NCI-H82 (cell line): ENCODE results near the gene ARNT2.
A peak's percentile ranks its signal among the peaks of the same experiment; 100 is the strongest.

Experiments used
- DNase-seq: peaks from one replicate; lab custom pipeline; 2025; lab: John Stamatoyannopoulos, UW

The ARNT2 gene

DNA sequence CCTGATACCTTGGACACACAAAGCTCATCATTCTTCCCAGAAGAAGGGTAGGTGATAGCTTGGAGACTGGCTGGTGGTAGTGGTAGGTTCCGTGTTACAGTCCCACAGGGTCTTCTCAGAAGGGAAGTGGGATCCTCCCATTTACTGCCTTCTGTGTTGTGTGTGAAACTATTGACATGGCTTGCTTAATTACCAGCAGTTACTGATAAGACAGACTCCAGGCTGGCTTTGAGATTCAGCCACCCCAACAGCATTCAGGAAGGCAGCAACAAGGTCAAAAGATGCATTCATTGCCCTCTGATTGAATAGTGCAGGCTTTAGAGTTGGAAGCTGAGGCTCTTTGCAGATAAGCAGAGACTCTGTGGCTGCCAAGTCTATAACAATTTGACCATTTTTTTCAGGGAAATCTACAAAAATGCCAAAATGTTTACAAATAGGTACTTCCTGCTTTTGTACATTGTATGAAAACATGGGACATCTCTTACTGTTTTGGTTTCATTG, 7.7 kb downstream of the ARNT2 start:
- DNase-seq = no peak

DNA sequence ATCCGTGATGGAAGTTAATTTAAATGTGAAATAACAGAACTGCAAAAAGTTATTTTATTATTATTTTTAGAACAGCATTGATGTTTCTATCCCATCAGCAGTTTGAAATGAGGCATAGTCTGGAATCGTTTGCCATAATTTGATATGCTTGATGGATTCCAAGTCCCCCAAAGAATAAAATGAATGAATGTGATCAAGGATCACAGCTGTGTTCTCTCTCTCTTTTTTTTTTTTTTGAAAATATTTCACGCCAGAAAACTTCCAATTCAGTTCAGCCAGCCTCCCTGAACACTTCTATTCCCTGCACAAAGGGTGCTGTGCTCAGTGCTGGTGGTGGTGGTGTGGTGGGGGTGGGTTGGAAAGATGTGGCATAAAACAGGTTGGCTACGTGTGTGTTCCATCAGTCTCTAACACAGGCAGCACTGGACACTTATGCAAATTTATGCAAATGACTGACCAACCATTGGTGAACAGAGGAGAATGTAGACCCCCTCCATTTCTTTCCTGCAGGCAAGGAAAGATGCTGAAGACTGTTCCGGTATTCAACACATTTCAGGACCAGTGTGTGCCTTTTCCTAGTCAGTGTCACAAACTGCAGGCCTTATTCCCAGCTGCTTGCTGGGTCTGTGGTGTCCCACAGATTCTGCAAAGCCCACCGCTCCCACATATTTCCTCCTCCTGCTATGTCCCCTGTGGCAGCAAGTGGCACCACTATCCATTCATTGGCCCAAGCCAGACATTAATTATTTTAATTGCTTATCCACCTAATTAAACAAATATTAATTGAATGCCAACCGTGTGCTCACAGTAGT, 10.6 kb downstream of the ARNT2 start:
- no peak for DNase-seq

DNA sequence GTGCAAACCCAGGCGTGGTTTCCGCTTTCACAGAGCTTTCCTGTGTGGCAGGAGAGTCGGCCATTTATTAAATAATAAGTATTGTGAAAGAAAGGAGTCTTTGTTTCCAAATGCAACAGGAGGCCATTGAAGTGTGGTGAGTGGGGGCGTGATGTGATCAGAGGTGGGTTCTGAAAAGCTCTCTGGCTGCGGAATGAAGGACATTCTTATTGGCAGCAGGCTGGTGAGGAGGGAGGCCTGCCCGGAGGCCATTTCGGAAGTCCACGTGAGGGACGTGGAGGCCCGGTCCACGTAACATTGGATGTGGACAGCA, 11.1 kb downstream of the ARNT2 start:
- DNase-seq = no peak

GRCh38 chr15:80416702-80417101, 12.5 kb downstream of the ARNT2 start:
- DNase-seq = no peak

GRCh38 chr15:80418892-80419537, 14.8 kb downstream of the ARNT2 start:
- DNase-seq = peak; percentile 73

DNA sequence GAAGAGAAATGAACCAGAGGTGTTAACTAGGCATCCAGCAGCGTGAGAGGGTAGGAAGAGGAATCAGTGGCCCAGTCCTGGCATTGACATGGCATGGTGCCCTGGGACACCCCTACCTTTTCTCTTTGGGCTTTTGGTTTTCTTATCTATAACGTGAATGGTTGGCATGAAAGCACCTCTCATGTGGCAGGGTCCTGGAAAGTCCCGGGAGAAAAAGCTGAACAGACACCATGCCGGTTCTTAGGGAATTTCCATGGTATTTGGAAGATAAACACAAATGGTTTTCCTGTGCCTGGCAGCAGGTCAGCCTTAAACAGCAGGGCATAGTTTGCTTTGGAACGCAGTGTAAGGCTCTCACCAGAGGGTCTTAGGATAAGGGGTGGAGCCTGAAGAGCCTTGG, 15.4 kb downstream of the ARNT2 start:
- DNase-seq = no peak

- DNase-seq = no peak
These were observed 16.5 kb downstream of the ARNT2 start for GRCh38 chr15:80420658-80421057.

DNA sequence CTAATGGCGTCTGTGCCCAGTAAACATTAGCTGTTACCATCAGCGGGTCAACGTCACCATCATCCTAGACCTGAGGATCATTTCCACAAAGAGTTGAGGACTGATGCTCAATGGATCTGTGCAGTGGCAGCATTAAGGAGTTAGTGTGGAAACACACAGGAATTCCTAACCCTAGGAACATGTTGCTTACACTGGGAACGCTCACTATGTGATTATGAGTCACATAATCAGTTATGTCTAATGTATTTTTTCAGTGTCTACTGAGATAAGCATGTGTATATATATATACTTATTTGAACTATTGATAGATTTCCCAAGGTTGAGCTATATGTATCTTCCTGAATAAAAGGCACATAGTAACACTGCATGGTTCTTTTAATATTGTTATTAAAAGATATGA, 19.0 kb downstream of the ARNT2 start:
- no peak for DNase-seq

DNA sequence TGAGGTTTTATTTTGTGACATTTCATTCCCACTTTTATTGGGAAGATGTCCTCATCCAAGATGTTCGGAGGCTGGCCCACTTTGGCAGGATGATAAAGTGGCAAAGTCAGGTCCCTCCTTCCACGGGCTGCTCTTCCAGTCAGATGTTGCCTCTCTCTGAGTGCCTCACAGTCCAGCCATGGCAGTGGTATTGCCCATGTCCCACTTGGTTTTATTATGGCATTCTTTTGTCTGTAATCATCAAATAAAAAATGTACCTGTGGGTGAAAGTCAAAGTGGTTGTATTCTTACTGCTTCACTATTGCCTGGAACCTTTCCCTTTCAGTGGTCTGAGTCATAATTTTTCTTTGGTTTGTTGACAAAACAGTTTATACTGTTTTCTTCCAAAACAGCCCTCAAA, 20.2 kb downstream of the ARNT2 start:
- no peak for DNase-seq

DNA sequence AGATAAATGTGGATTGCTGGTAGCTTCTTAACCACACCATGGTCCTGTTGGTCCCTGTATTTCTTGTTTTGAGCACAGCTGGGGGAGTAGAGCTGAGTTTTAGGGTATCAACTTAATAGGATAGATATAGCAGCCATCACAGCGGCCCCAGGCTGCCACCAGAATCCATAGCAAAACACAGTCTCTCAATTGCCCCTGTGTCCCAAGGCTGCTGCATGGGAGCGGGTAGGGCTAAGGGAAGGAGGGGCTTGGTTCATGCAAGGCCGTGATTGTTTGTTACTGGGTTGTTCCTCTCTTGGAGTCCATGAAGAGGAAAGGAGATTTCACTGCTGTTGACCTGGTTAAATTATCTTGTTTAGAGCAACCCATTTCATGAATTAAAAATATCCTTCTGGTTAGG, 22.1 kb downstream of the ARNT2 start:
- DNase-seq = no peak

- no peak for DNase-seq
These were observed 25.8 kb downstream of the ARNT2 start for GRCh38 chr15:80429964-80430363.

GRCh38 chr15:80431635-80432344, 27.6 kb downstream of the ARNT2 start:
- DNase-seq = no peak

GRCh38 chr15:80432345-80432702, 28.1 kb downstream of the ARNT2 start:
- no peak for DNase-seq

DNA sequence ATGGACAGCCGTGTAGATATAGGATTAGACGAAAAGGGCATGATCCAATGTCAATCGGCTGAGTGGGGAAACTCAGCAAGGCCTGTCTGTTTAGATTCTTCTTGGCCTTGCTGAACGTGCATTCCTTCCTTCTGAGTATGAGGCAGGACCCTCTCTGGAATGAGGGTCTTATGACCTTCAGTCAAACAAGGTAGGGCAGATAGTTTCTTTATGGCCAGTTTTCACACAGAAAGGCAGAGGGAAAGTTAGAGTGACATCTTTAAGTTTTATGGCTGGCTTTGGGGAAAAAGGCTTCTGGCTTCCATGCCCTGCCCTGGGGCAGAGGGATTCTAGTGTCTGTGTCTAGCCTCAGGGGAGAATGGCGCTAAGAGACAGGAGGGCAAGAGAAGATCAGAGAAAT, 29.7 kb downstream of the ARNT2 start:
- DNase-seq = no peak

DNA sequence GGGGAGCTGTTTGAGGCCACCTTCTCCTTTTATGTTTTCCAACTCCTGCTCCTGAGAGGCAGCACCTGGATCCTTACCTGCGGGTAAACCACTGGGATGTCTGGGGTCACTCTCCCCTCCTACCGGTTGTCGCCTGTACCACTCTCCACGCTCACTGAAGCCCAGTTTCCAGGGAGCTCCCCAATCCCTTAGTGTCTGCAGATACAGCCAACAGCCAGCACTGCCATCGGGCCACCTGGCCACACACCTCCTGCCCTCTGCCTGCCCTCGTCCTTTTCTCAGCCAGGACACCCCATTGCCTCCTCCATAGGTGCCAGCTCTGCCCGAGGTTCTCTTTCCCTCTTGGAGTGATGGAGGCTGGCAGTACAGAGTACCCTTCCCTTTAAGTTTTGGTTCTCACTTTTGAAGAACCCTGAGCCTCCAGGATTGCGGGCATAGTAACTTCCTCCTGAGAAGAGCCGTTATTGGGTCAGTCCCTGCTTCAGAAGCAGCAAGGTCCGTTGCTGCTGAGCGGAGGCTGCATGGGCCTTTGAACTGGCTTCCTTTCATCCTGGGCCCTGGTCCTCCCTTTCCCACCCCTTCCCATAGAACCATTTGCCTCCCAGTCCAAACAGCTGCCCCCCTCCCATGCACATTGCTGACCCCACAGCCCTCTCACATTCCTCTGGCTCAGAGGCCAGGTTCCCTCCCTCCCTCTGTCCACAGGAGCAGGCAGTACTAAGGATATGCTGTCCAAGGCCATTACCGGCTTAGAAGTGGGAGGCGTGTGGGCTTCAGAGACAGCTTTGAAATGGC, 30.9 kb downstream of the ARNT2 start:
- no peak for DNase-seq

- DNase-seq = no peak
These were observed 32.5 kb downstream of the ARNT2 start for GRCh38 chr15:80436511-80437307.

GRCh38 chr15:80437334-80437891, 33.2 kb downstream of the ARNT2 start:
- DNase-seq = no peak

DNA sequence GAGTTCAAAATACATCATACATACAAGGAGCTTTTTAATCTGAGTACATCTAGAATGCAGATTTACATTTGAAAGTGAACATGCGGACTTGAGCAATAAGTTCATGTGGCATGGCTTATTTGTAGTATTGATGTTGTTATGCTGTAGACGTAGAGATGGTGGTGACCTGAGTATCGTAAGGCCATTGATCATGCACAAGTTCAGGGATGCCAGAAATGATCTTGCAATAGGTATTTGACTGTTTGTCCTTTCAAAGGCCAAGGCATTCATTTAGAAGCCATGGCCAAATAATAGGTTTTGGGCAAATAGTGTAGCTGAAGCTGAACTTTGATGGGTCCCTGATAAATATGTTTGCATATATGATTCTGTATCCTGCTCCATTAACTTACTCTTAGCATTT, 35.0 kb downstream of the ARNT2 start:
- DNase-seq = no peak

GRCh38 chr15:80440024-80440423, 35.8 kb downstream of the ARNT2 start:
- DNase-seq = no peak

DNA sequence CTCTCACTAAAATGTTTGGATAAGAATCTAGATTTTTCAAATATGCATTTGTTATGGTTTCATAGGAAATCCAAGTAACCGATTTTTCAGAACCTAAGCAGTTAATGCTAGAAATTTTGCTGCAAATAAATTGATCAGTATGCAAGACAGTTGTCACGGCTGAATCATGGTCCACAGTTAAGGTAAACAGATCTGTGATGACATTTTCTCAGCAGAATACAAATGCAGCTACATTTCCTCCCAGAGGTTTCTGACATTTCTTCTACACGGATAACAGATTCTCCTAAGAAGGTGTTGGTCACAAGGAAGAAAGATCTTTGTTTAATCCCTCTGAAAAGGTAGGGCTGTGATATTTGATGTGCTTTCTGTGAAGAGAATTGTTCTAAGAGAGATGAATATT, 36.9 kb downstream of the ARNT2 start:
- no peak for DNase-seq

DNA sequence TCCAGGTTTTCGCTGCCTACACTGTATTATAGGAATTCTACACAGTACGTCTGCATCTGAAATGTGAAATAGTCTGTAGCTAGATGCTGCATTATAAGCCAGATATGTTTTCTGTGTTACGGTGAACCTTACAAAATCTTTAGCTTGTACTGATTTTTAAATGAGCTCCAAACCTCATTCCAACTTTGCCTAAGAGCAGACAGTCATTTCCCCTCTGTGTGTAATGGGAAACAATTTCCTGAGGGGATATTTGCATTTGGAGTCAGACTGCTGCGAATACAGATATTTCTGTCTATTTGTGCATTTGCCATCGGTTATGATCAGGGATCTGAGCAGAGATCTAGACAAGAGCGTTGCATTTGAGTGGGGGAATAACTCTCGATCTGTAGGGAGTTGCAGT, 37.5 kb downstream of the ARNT2 start:
- DNase-seq = no peak
